GM23338 (cell line): ENCODE data around the gene RASEF. TPM values are rescaled to one million over a fixed set of nuclear protein-coding genes. Genes with fewer than 3 reads are reported as not detected.

Experiments used
- ATAC-seq: fragments of 200-7000 bp; cut with Tn5 transposase; 3 replicates; pipeline ENCODE4 v1.9.1; 2020
- DNase-seq: peaks from one replicate; pipeline ENCODE4 v3.0.0-alpha.2; 2015; ENCODE audit warnings: low spot score
- H2AFZ ChIP-seq: fragments of 200-600 bp; sonication (generic); 2 replicates; pipeline ENCODE4 v1.8.0; 2016; ENCODE audit warnings: antibody characterized with exemption, mild to moderate bottlenecking, moderate library complexity
- H3F3A ChIP-seq: fragments of 200-600 bp; sonication (generic); replicated peaks from 2 replicates; pipeline ENCODE4 v1.8.0; 2017; ENCODE audit warnings: antibody characterized with exemption, mixed run types, low read depth
- H3K27ac ChIP-seq: fragments of 200-600 bp; sonication (generic); 2 replicates; pipeline ENCODE4 v1.6.1; 2016; ENCODE audit warnings: low read depth
- H3K27me3 ChIP-seq: fragments of 200-600 bp; sonication (generic); 2 replicates; pipeline ENCODE4 v1.8.0; 2016; ENCODE audit warnings: mild to moderate bottlenecking, mixed run types, moderate library complexity; ENCODE audit not compliant: insufficient read depth
- H3K36me3 ChIP-seq: fragments of 200-600 bp; sonication (generic); 2 replicates; pipeline ENCODE4 v1.8.0; 2016; ENCODE audit warnings: mild to moderate bottlenecking; ENCODE audit not compliant: insufficient read depth
- H3K4me1 ChIP-seq: fragments of 200-600 bp; sonication (generic); 2 replicates; pipeline ENCODE4 v1.8.0; 2016; ENCODE audit warnings: mild to moderate bottlenecking, moderate library complexity; ENCODE audit not compliant: insufficient read depth
- H3K4me2 ChIP-seq: fragments of 200-600 bp; sonication (generic); 2 replicates; pipeline ENCODE4 v1.7.1; 2017; ENCODE audit warnings: mixed run types
- H3K4me3 ChIP-seq: fragments of 200-600 bp; sonication (generic); 2 replicates; pipeline ENCODE4 v1.6.1; 2016; ENCODE audit warnings: mixed run types
- H3K79me2 ChIP-seq: fragments of 200-600 bp; sonication (generic); replicated peaks from 2 replicates; pipeline ENCODE4 v1.8.0; 2017; ENCODE audit warnings: mild to moderate bottlenecking; ENCODE audit not compliant: insufficient read depth
- H3K9me2 ChIP-seq: fragments of 200-600 bp; sonication (generic); 2 replicates; pipeline ENCODE4 v1.8.0; 2017; ENCODE audit not compliant: insufficient read depth
- H4K20me1 ChIP-seq: fragments of 200-600 bp; sonication (generic); replicated peaks from 2 replicates; pipeline ENCODE4 v1.8.0; 2017; ENCODE audit warnings: mild to moderate bottlenecking; ENCODE audit not compliant: insufficient read depth
- H3K27ac Mint-ChIP-seq: 2 replicates; pipeline ENCODE4 v1.8.0; 2020; ENCODE audit warnings: inconsistent platforms, mild to moderate bottlenecking, moderate library complexity, mixed read lengths
- H3K27me3 Mint-ChIP-seq: 3 replicates; pipeline ENCODE4 v1.8.0; 2022; ENCODE audit warnings: low read depth, mild to moderate bottlenecking, moderate library complexity, mixed read lengths, inconsistent platforms; ENCODE audit not compliant: insufficient read depth, poor library complexity
- H3K36me3 Mint-ChIP-seq: 3 replicates; pipeline ENCODE4 v1.8.0; 2021; ENCODE audit warnings: low read depth, mild to moderate bottlenecking, inconsistent platforms, moderate library complexity, mixed read lengths
- H3K4me1 Mint-ChIP-seq: 3 replicates; pipeline ENCODE4 v1.8.0; 2020; ENCODE audit warnings: mild to moderate bottlenecking, inconsistent platforms, mixed read lengths
- H3K4me3 Mint-ChIP-seq: 3 replicates; pipeline ENCODE4 v1.8.0; 2021; ENCODE audit warnings: moderate library complexity, mild to moderate bottlenecking, inconsistent platforms, mixed read lengths
- H3K9me3 Mint-ChIP-seq: 3 replicates; pipeline ENCODE4 v1.8.0; 2020; ENCODE audit warnings: moderate library complexity, mild to moderate bottlenecking, inconsistent platforms, mixed read lengths
- CREB1 ChIP-seq: fragments of 250-450 bp; sonication (Bioruptor Pico); IDR thresholded peaks from 2 replicates; pipeline ENCODE4 v1.5.0; 2020; ENCODE audit warnings: low read depth, mild to moderate bottlenecking, moderate library complexity
- CTCF ChIP-seq, 2 experiments: fragments of 200-600 bp in 1 of 2; sonication (generic) in 1 of 2; conservative IDR thresholded peaks; 2 replicates each; pipeline versions ENCODE4 v1.5.1 to v1.6.1; 2016 to 2017; ENCODE audit warnings: antibody characterized with exemption in 2 of 2, low read depth in 2 of 2, mild to moderate bottlenecking in 2 of 2, moderate library complexity in 1 of 2
- EZH2 ChIP-seq: fragments of 200-600 bp; sonication (generic); IDR thresholded peaks from one replicate; pipeline ENCODE4 v1.8.0; 2017; ENCODE audit warnings: antibody characterized with exemption, mild to moderate bottlenecking, low read depth; ENCODE audit not compliant: unreplicated experiment
- JUNB ChIP-seq: IDR thresholded peaks from one replicate; pipeline ENCODE4 v1.6.1; 2016; ENCODE audit warnings: antibody characterized with exemption; ENCODE audit not compliant: unreplicated experiment
- NANOG ChIP-seq: IDR thresholded peaks from 2 replicates; pipeline ENCODE4 v1.6.1; 2016; ENCODE audit warnings: antibody characterized with exemption, borderline replicate concordance
- POLR2AphosphoS5 ChIP-seq: IDR thresholded peaks from 2 replicates; pipeline ENCODE4 v1.6.1; 2016; ENCODE audit warnings: antibody characterized with exemption, low read depth
- REST ChIP-seq: IDR thresholded peaks from one replicate; pipeline ENCODE4 v1.6.1; 2018; ENCODE audit warnings: antibody characterized with exemption; ENCODE audit not compliant: unreplicated experiment
- STAT1 ChIP-seq: IDR thresholded peaks from one replicate; pipeline ENCODE4 v1.6.1; 2016; ENCODE audit warnings: antibody characterized with exemption; ENCODE audit not compliant: unreplicated experiment
- ZNF114 ChIP-seq: fragments of 250-450 bp; sonication (Bioruptor Pico); IDR thresholded peaks from 2 replicates; pipeline ENCODE4 v1.5.0; 2020; ENCODE audit warnings: mild to moderate bottlenecking, moderate library complexity
- ZNF331 ChIP-seq: fragments of 250-450 bp; sonication (Bioruptor Pico); IDR thresholded peaks from 2 replicates; pipeline ENCODE4 v1.5.0; 2020; ENCODE audit warnings: low read depth, mild to moderate bottlenecking, moderate library complexity
- polyA plus RNA-seq: library from polyadenylated mRNA; unstranded; fragments of >200 nt; fragmentation: Nextera tagmentation; extraction: Ambion mirVana; gene quantifications from 2 replicates; pipeline ENCODE4 v1.2.1, GENCODE V29; 2016
- total RNA-seq: library from RNA; depleted of rRNA; stranded (reverse); fragments of >200 nt; shearing (Covaris generic); gene quantifications from 2 replicates; pipeline ENCODE4 v1.2.3, GENCODE V29; 2014

The RASEF gene
- total and polyA plus RNA-seq, 2 experiments from 2014 or later, result 3.6 to 10.4 TPM

DNA sequence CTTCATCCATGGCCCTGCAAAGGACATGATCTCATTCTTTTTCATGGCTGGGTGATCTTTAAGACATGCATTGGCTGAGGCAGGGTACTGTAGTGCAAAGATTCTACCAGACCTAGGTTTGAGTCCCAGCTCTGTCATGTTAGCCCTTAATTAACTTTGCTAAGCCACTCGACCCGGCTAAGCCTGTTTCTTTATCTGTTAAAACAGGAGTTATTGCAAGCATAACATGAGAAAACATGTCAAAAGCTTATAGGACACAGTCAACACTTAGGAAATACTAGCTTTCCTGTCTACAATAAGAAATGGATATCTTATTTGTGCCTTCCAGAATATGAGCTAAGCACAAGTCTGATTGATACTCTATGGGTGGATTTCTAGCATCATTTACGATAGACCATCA lies 92.6 kb downstream of the RASEF start:
- no peaks in the 10 kb centered on the region; the same call in 2 of the 3 replicates for H3K36me3 Mint-ChIP-seq
- Histone ChIP-seq H3K79me2 (no peaks in the 10 kb centered on the region), H3F3A (no peaks in the 10 kb centered on the region), H3K27me3 (no peaks in the 10 kb centered on the region), H3K4me1 (no peaks in the 10 kb centered on the region), H3K27ac (no peak overlapping the region), H3K4me2 (no peak overlapping the region), H3K9me2 (peaks cover 5% of the 10 kb centered on the region; the same call in 1 of the 2 replicates), H2AFZ (peak overlapping the region; percentile 56; the same call in 1 of the 2 replicates), H4K20me1 (no peaks in the 10 kb centered on the region), H3K36me3 (no peaks in the 10 kb centered on the region), H3K4me3 (no peak overlapping the region)
- no peak overlapping the region for H3K27ac Mint-ChIP-seq
- DNase-seq, result no peak
- TF ChIP-seq EZH2, result no peak
- no peak for TF ChIP-seq REST
- no peak for TF ChIP-seq POLR2AphosphoS5
- no peak for TF ChIP-seq ZNF331 (CRISPR knock-in tag)
- no peak for TF ChIP-seq CTCF (conservative IDR thresholded peaks at IDR 0.05; ENCODE audit: low read depth in 2 of 2)
- TF ChIP-seq JUNB, result no peak
- no peak for TF ChIP-seq STAT1
- no peak for TF ChIP-seq NANOG
- TF ChIP-seq CREB1 (CRISPR knock-in tag), result no peak
- H3K4me1 Mint-ChIP-seq, result no peaks in the 10 kb centered on the region
- ATAC-seq, result no peak
- no peaks in the 10 kb centered on the region; the same call in 2 of the 3 replicates for H3K9me3 Mint-ChIP-seq
- H3K4me3 Mint-ChIP-seq, result no peak overlapping the region
- H3K27me3 Mint-ChIP-seq, result peaks cover 2% of the 10 kb centered on the region

GRCh38 chr9:82969291-82969690 lies 93.7 kb downstream of the RASEF start:
- Histone ChIP-seq H3K4me3 (no peak overlapping the region), H3K36me3 (no peaks in the 10 kb centered on the region), H3K4me1 (no peaks in the 10 kb centered on the region), H2AFZ (no peak overlapping the region), H3K27ac (no peak overlapping the region), H3K4me2 (no peak overlapping the region), H4K20me1 (no peaks in the 10 kb centered on the region), H3F3A (no peaks in the 10 kb centered on the region), H3K9me2 (peaks cover 5% of the 10 kb centered on the region; the same call in 1 of the 2 replicates), H3K27me3 (no peaks in the 10 kb centered on the region), H3K79me2 (no peaks in the 10 kb centered on the region)
- DNase-seq, result no peak
- Mint-ChIP-seq H3K9me3 (no peaks in the 10 kb centered on the region; the same call in 2 of the 3 replicates), H3K27me3 (peaks cover 2% of the 10 kb centered on the region), H3K4me1 (no peaks in the 10 kb centered on the region), H3K4me3 (no peak overlapping the region), H3K27ac (no peak overlapping the region), H3K36me3 (no peaks in the 10 kb centered on the region; the same call in 2 of the 3 replicates)
- no peak for TF ChIP-seq ZNF114 (CRISPR knock-in tag)
- no peak for ATAC-seq
